GM19328 (cell line): ENCODE data around the gene NCAPH2.

Experiments
- ATAC-seq: cut with Tn5 transposase; IDR thresholded peaks from one replicate; pipeline ENCODE4 v1.9.1; 2021; ENCODE audit warnings: mild to moderate bottlenecking, moderate library complexity; ENCODE audit not compliant: unreplicated experiment

NCAPH2 gene

DNA sequence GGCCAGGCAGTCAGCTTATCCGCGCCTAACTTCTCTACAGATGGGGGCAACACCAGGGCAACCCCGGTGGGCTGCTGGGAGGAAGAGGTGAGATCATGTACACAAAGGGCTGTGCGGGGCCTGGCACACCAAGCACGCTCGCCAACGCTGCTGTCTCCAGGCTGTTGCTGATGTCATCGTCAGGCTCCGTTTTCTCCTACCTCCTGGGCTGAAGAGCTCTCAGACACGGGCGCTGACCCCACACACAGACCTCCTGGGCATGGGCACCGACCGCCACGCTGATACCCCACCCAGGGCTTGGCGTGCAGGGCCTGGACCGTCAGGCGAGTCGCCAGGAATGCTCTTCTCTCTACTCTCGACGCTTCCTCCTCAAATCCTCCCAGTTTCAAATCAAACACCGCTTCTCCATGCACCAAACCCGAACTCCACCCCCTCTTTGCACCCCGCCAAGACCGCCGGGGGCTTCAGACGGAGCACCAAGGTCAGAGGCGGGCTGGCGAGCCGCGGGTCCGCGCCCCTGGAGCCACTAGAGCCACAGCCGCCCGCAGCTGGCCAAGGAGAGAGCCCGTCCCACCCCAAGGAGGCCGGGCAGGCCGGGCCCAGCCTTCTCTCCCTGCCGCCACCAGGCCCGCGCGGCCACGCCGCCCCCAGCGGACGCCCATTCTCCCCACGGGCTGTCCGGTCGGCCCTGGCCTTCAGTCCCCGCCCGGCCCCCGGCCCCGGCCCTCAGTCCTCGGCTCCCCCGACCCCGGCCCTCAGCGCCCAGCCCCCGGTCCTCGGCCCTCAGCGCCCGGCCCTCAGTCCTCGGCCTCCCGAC, 34.0 kb upstream of the NCAPH2 start:
- no peak for ATAC-seq

DNA sequence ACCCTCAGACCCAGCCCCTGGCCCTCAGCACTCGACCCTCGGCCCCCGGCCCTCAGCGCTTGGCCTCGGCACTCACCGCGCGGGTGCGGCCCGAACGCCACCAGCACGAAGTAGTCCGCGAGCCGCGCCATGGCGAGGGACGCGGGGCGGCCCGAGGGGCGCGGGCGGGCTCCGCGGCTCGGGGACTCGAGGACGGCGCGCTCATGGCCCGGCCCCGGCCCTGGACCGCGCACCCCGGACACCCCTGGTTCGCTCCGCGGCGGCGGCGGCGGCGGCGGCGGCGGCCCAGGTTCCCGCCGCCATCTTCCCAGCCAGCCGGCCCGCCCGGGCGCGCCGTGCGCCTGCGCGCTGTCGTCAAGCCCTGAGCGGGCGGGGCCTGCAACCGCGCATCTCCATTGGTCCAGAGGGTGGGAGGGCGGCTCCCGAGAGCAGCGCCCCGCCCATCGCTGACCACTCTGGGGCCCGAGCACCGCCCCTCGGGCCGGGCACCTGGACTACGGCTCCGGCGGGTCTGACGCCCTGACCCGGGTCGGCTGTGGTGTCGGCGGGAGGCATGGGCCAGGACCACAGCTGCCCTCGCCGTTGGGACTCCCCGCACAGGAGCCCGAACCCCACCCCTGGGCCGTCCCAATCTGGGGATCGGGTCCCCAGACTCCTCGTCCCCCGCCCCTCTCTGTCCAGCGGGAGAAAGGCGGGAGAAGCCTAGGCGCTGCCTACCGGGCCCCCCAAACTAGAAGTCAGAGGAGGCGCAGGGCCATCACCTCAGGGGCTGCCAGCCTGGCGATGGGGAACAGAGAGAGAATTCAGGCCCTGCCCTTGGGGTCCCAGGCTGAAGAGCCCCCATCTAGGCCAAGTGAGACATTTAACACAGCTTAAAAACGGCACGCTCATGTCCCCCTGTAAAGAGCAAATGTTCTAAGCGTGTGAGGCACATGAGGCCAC, 33.0 kb upstream of the NCAPH2 start, which contains the start of gene SBF1:
Gene SBF1 (minus strand): TSS at position 326 of the 942 bp plus-strand sequence. CDS start 195 bp downstream, at position 131.
- peak; percentile 68 for ATAC-seq

DNA sequence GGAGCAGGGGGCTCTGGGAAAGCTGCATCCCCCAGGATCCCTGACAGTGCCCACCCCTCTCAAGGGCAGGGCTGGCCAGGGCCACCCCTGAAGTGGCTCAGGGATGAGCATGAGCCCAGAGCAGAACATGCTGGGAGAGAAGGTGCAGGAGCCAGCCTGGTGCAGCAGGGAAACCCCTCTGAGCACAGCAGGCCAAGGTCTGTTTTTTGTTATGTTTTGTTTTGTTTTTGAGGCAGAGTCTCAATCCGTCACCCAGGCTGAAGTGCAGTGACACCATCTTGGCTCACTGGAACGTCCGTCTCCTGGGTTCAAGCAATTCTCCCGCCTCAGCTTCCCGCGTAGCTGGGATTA, 32.4 kb upstream of the NCAPH2 start:
- ATAC-seq = no peak

DNA sequence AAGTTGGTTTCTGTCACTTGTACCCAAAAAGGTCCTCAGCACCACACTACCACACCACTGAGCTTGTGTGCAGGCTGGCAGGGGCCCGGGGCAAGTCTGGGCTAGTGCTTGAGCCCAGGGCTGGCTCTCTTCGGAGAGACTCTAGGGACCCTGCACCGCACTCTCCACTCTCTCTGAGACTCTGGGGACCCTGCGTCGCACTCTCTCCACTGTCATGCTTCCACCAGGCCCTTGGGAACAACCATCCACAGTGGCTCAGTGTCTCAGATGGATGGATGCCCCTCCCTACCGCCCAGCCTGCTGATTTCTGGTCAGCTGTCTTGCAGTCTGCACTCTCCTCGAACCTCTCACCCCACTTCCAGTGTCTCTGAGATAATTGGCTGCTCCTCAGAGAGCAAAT, 31.2 kb upstream of the NCAPH2 start:
- no peak for ATAC-seq

DNA sequence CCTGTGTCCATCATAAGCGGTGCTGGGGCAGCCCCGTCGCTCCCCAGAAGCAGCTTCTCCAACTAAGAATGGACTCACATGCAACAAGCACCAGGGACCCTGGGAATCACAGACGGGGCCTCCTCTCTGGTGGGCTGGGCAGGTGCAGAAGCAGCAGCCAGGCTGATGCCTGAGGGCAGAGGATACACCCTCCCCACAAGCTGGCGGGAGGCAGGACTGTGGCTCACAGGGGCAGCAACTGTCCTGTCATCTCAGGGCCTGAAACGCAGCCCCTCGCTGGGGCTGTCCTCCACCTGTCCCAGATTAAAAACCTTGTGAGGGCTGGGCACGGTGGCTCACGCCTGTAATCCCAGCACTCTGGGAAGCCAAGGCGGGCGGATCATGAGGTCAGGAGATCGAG, 30.1 kb upstream of the NCAPH2 start:
- ATAC-seq = no peak

DNA sequence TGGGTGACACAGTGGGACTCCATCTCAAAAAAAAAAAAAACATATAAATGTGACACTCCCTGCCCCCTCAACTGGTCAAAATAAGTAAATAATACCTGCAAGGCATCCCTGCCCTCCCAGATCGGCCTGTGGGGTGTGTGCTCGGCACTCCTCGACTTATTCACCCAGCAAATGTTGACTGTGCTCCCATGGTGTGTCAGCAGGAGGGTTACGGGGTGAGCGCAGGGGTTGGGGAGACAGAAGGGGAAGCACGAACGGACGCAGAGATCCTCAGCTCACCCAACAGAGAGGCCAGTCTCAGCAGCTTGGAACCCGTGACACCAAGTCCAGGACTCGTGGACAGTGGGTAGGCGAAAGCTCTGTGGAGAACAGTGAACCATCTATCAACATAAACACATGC, 28.3 kb upstream of the NCAPH2 start:
- no peak for ATAC-seq

DNA sequence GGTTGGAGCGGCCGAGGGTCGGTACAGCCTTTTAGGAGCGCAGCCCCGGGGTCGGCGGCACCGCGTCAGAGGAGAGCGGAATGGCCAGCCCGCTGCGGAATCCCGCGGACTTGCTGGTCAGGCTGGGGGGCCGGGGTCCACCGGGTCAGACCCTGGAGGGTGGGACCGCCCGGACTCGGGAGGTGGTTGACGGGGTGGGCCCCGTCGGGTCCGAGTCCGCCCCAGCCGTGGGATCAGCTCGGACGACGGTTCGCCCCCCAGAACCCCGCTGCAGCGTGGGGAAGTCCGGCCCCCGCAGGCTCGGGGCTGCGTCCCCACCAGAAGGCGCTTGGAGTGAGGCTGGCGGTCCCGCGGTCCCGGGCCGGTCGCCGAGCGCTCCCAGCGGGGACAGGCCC, 27.0 kb upstream of the NCAPH2 start:
- no peak for ATAC-seq

DNA sequence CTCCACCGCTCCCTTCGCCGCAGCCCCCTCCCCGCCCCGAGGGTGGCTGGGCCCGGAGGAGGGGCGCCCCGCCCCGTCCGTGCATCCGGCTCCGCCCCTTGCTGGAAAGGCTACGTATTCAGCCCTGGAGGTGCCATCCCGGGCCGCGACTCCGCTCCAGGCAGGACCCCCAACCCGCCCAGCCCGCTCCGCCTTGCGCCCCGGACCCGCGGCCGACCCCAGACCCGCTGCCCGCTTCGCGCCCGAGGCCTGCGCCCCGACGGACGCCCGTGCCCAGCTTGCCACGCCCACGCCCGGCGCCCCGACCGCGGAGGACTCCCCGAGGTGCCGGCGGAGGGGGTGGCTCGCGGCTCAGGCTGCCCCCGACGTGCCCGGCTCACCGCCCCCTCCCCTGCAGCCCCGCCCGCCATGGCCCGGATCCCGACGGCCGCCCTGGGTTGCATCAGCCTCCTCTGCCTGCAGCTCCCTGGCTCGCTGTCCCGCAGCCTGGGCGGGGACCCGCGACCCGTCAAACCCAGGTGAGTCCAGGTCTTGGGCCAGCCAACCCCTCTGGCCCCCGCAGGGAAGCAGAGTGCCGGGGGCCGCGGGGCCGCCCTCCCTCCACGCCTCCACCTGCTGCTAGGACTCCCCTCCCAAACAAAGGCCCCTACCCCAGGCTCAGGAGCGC, 26.5 kb upstream of the NCAPH2 start, which contains the start of gene ADM2:
Gene ADM2 (plus strand): TSS at position 104 of the 667 bp plus-strand sequence. CDS start 305 bp downstream, at position 409.
- no peak for ATAC-seq

DNA sequence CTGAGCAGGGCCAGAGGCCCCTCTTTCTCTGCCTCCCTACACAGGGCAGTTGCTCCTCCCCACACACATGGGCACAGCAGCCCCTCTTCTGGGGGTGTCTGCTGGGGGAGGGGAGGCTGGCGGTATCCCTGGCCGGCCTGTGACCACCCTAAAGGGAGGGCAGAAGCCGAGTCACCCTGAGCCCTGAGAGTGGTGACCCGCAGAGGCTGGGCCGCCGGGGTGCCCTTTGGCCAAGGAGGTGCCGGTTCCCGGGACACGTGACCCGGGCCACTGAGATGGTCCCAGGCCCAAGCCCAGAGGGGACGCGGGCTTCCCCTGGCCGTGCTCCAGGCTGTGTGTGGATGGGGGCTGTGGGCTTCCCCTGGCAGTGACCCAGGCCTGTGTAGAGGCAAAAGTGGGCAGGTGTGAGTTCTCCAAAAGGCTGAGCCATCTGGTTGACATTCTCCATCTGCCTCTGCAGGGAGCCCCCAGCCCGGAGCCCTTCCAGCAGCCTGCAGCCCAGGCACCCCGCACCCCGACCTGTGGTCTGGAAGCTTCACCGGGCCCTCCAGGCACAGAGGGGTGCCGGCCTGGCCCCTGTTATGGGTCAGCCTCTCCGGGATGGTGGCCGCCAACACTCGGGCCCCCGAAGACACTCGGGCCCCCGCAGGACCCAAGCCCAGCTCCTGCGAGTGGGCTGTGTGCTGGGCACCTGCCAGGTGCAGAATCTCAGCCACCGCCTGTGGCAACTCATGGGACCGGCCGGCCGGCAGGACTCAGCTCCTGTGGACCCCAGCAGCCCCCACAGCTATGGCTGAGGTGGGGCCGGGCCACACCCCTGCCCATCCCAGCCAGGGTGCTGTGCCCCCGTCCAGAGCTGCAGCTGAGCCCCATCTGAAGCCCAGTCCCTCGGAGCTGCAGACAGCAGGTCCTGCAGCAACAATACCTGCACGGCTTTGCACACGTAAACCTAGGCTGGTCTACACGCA, 25.6 kb upstream of the NCAPH2 start:
- ATAC-seq = no peak

DNA sequence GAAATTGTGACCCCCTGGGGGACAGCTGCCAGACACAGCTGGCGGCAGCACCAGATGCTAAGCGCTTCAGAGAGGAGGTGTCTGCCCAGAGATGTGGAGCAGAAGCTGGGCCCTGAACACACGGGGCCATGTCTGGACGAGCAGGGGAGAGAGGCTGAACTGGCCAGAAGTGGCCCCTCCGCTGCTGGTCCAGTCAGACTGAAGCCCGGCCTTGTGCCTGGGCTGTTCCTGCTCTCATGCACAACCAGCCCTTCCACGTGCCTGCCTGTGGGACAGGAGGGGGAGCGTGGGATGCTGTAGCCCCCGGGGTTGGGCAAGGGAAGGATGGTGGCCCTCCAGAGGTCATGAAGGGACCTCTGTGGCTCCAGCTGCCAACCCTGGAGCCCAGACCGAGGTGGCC, 24.9 kb upstream of the NCAPH2 start:
- no peak for ATAC-seq

DNA sequence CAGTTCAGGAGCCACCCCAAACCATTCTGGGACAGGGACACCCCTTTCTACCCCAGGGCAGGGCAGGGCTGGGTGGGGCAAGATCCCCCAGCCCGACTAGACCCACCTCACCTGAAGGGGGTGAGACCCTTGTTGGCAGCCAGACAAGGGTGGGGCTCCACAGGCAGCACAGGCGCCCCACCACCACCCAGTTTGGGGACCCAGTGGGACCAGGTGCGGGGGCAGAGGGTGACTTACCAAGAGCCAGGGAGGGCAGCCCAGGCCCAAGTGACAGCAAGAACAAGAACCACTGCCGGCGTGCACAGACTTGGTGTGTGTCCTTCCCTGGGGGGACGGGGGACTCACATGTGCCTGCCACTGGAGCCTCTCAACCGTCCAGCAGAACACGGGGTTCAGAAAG, 24.5 kb upstream of the NCAPH2 start:
- ATAC-seq = no peak

DNA sequence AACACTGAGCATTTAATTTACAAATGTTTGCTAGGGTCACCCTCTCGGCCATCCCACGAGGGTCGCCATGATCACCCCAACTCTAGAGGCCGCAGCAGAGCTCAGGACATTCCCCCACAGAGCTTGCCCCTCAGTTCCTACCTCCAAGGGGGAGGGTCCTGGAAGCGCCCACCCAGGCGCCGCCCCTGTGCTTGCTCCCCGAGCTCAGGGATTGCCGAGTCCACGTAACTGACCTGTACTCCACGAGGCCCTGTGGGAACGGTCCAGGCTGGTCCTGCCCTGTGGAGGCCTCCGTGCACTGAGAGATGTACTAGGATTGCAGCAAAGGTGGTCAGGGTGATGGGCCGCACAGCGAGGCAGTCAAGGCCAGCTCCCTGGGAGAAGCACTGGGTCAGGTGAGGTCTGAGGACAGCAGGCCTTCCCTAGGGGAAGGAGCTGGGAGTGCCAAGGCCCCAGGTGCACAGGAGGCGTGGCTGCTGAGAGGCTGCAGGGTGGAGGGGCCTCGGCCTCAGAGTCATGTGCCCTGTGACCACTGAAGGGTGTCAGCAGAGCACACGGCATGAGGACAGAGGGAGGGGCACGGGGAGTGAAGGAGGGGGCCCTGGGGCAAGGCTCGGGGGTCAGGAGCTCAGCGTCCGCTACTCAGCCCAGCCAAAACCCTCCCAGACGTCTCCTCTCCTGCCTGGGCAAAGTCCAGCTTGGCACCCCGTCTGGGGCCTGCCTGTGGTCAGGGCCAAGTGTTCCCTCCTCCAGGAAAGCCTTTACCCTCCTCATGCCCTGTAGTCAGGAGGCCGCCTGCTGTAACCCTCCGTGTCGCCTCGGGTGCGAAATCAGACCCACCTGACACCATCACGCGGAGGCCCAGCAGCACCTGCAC, 23.8 kb upstream of the NCAPH2 start:
- no peak for ATAC-seq

DNA sequence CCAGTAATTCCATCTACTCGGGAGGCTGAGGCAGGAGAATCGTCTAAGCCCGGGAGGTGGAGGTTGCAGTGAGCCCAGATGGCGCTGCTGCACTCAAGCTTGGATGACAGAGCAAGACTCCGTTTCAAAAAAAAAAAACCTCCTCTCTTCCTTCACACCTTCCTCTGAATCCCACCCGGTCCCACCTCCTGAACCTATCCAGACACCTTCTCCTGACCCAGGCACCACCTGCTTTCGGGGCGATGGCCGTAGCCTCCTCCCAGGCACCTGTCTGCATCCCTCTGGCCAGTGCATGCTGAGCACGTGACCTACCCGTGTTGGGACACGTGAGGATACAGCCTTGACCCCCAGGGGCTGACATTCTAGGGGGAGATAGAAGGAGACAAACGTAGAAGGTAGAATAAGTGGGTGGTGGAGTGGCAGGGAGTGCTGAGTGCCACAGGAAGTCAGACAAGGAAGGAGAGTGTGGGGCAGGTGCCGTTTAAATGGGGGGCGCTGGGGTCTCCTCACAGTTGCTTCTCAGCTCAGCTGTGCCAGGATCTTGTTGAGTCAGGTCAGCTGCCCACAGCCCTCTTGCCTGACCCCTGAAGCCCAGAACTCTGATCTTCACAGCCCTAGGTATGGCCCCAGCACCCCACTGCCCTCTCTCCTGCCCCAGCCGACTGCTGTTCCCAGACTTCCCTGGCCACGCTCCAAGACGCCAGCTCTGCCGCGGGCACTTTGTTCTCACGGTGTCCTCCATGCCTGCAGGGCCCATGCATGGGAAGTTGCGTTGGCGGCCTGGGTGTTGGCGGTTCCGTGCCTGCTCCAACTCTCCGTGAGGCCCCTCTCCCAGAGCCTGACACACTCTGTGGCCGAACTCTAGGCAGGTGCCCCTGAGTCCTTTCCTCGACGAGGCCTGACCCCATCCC, 22.5 kb upstream of the NCAPH2 start:
- no peak for ATAC-seq

DNA sequence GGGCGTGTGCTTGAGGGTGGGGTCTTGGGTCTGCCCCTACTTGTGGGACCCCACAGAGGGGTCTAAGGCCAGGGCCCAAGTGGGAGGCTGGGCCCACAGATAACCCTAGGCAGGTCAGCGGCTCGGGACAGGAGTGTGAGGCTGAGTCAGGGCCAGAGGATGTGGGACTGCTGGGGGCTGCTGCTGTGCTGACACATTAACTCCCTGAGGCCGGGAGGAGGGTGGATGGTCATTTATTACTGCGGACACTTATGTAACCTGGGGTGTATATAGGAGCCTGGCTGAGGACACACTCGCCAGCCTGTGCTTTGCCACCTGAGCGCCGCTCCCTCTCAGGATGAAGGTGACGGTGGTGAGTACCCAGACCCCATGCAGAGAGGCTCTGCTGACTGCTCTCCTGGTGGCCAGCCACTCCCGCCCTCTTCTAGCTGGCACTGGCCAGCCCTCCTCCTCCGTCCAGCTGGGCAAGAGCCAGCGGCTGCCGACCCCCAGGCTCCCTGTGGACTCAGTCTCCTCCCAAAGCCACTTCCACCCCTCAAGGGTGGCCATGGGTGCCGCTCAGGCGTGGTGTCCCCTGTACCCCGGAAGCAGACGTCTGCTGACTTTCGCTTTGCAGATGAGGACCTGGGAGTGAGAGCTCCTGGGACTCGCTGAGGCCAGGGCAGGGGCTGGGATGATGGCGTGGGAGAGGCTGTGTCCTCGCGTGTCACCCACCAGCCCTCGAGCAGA, 21.3 kb upstream of the NCAPH2 start, which contains the start of gene MIOX:
Gene MIOX (plus strand): TSS at position 299 of the 729 bp plus-strand sequence. CDS start 39 bp downstream, at position 338.
- ATAC-seq = no peak

DNA sequence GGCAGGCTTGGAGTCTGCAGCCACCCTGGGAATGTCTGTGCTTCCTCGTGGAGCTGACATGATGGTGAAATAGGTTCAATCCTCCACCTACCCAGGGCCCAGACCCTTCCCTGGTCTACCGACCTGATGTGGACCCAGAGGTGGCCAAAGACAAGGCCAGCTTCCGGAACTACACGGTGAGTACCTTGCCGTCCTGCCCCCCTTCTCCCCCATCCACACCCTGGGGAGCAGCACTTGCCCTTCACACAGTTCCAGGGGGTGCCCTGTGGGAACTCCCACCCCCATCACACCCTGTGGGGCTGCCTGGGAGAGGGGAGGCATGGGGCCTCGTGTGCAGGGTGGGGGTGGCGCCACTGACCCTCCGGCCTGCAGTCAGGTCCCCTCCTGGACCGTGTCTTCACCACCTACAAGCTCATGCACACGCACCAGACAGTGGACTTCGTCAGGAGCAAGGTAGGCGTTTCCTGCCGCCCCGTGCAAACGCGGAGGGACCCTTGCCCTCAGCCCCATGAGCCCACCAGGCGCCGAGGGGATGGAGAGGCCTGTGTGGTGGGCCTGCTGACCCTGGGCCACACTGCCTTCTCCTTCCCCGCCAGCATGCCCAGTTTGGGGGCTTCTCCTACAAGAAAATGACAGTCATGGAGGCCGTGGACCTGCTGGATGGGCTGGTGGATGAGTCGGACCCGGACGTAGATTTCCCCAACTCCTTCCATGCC, 20.6 kb upstream of the NCAPH2 start:
- no peak for ATAC-seq

DNA sequence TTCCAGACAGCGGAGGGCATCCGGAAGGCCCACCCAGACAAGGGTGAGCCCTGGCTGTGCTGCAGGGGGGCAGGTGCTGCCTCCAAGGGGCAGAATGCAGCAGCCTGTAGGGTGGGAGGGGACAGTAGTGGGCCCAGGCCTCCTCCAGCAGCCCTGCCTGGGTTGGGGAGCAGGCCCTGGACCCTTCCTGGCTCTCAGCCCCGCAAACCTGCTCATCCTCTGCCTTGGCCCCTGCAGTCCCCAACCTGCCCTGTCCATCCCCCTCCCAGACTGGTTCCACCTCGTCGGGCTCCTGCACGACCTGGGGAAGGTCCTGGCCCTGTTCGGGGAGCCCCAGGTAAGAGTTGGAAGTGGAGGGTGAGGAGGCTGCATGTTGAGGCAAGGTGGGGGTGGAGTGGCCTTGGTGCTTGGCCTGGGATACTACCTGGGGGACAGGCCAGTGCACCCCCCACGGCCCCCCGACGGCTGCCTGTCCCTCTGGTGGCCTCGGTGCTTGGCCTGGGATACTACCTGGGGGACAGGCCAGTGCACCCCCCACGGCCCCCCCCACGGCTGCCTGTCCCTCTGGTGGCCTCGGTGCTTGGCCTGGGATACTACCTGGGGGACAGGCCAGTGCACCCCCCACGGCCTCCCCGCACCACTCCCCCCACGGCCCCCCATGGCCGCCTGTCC, 19.9 kb upstream of the NCAPH2 start:
- ATAC-seq = no peak
